Measurements from ENCODE around the gene FRZB. TPM values are rescaled to one million over a fixed set of nuclear protein-coding genes. Genes with fewer than 3 reads are reported as not detected.

FRZB gene, protein sequence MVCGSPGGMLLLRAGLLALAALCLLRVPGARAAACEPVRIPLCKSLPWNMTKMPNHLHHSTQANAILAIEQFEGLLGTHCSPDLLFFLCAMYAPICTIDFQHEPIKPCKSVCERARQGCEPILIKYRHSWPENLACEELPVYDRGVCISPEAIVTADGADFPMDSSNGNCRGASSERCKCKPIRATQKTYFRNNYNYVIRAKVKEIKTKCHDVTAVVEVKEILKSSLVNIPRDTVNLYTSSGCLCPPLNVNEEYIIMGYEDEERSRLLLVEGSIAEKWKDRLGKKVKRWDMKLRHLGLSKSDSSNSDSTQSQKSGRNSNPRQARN
- total RNA-seq = 42.5 TPM

DNA sequence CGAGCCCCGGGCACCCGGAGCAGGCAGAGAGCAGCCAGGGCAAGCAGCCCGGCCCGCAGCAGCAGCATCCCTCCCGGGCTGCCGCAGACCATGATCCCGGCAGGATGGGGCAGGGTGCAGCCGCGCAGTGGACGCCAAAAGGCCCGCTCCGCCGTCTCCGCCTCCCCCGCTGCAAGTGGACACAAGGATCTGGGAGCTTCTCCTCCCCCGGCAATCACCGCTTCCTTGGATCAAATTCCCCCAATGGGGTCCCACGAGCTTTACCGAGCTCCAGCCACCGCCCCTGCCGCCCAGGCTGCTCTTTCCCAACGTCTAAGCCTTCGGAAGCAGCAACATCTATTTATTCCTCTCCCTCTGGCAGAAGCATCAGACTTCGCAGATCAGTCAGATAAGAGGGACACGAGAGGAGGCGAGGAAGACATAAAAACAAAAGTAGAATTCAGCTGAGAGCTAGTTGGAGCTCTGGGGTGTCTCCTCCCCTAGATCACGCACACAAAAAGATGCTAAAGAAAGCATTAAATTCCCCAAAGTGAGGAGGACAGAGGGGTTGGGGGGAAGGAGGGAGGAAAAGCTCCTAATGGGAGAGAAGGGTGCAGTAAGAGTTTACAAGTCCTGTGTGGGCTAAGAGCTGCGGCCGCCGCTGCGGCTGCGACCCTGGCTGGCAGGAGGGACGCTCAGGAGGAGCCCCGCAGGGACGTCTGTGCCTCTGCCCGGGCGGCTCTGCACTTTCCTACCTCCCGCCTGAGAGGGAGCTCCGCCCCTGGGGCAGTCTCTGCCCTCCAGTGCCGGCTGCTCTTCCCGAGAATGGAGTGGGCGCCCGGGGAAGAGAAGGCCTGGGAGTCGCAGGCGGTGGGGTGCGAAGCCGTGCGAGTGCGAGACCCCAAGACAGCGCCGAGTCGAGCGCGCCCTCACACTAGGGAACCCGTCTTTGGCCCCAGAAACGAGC lies at the start of gene FRZB:
TSS of gene FRZB (minus strand) at position 177 of the 946 bp plus-strand sequence. CDS start at position 92, 85 bp downstream.
- H3K27ac ChIP-seq = peak within 1 kb of the TSS; percentile 78 to 83
- H3K9me3 ChIP-seq = no peaks in the 10 kb centered on the region
- intact Hi-C loops (cut with DNase I) = loop anchor here (2.0 to 5.0 kb wide), 3 partner anchors 20 to 86 kb away; no protein-coding TSS in a partner anchor
- H3K4me1 ChIP-seq = peaks cover 3 to 9% of the 10 kb centered on the region in 2 donors
- peak; percentile 15 to 89 for DNase-seq (ENCODE audit: low spot score in 2 of 2)
- H3K4me3 ChIP-seq = peak within 1 kb of the TSS; percentile 51 to 81
- TF ChIP-seq, protein P1, sequence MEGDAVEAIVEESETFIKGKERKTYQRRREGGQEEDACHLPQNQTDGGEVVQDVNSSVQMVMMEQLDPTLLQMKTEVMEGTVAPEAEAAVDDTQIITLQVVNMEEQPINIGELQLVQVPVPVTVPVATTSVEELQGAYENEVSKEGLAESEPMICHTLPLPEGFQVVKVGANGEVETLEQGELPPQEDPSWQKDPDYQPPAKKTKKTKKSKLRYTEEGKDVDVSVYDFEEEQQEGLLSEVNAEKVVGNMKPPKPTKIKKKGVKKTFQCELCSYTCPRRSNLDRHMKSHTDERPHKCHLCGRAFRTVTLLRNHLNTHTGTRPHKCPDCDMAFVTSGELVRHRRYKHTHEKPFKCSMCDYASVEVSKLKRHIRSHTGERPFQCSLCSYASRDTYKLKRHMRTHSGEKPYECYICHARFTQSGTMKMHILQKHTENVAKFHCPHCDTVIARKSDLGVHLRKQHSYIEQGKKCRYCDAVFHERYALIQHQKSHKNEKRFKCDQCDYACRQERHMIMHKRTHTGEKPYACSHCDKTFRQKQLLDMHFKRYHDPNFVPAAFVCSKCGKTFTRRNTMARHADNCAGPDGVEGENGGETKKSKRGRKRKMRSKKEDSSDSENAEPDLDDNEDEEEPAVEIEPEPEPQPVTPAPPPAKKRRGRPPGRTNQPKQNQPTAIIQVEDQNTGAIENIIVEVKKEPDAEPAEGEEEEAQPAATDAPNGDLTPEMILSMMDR (IDR thresholded peaks at IDR 0.05) = peak in 1 of 3 experiments; percentile 9
- no peaks in the 10 kb centered on the region for H3K36me3 ChIP-seq
- no peaks in the 10 kb centered on the region for H3K27me3 ChIP-seq

DNA sequence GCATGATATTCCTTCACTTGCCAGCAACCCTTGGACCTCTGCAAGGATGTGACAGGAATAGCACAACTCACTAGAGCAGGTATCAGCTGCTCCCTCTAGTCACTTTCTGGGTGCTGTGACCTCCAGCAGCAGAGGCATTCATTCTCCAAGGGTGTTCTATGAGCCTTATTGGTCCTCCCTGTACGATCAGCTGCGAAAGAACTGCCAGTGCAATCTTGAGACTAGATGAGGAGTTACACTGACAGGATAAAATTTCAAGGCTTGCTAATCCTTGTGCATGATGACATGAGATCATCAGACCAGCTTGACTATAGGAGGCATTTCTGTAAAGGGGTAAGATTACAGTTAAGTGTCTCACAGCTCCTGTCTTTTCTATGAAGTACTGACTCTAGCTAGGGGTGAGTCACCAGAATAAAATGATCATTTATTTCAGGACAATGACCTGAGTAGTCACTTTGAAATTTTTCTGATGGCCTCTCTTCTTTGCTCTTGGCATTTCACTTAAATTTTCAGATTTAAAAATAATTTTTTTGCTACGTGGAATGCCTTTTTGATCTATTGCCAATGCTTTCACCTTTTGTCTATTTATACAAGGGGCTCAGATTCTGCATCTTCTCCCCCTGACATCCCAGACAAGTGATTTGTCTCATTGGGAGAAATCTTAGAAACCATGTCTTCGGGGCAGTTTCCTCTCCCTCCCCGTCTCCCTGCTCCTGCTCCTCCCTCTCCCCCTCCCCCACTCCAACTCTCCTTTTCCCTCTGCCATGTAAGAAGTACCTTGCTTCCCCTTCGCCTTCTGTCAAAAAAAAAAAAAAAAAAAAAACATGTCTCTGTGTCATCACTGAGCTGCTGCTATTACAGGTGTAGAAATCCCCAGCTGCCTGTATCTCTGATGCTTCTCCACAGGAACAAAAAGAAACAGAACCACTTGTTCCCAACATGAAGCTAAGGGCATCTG lies 49.2 kb upstream of the FRZB start:
- Histone ChIP-seq H3K4me3 (no peak overlapping the region), H3K27ac (no peak overlapping the region), H3K27me3 (no peaks in the 10 kb centered on the region), H3K9me3 (no peaks in the 10 kb centered on the region), H3K4me1 (peaks cover 0 to 5% of the 10 kb centered on the region in 2 donors), H3K36me3 (peaks cover 5 to 31% of the 10 kb centered on the region in 2 donors)
- DNase-seq (ENCODE audit: low spot score in 2 of 2) = no peak
- TF ChIP-seq, protein P1 (IDR thresholded peaks at IDR 0.05) = no peak
- intact Hi-C loops (cut with DNase I) = no loop called here

DNA sequence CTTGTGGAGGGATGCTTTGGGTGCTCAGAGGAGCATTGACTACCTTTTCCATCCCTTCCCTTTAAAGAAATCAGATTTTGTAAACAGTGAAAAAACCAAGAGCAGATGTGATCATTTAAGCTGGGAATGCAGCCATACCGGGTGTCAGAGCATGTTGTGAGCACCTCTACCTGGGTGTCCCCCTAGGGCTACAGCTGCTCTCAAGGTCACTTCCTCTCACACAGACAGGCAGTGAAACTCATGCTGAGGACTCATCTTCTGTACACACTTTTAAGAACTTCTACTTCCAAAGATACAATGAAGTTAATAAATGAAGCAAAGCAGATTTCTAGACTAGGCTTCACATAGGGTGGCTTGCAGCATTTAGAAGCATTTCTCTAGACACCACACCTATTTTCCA lies 48.4 kb upstream of the FRZB start:
- no peak overlapping the region for H3K4me3 ChIP-seq
- peaks cover 0 to 5% of the 10 kb centered on the region in 2 donors for H3K4me1 ChIP-seq
- peaks cover 9 to 31% of the 10 kb centered on the region in 2 donors for H3K36me3 ChIP-seq
- TF ChIP-seq, protein P1 (IDR thresholded peaks at IDR 0.05) = no peak
- no peaks in the 10 kb centered on the region for H3K9me3 ChIP-seq
- intact Hi-C loops (cut with DNase I) = no loop called here
- no peak for DNase-seq (ENCODE audit: low spot score in 2 of 2)
- no peak overlapping the region for H3K27ac ChIP-seq
- H3K27me3 ChIP-seq = no peaks in the 10 kb centered on the region

DNA sequence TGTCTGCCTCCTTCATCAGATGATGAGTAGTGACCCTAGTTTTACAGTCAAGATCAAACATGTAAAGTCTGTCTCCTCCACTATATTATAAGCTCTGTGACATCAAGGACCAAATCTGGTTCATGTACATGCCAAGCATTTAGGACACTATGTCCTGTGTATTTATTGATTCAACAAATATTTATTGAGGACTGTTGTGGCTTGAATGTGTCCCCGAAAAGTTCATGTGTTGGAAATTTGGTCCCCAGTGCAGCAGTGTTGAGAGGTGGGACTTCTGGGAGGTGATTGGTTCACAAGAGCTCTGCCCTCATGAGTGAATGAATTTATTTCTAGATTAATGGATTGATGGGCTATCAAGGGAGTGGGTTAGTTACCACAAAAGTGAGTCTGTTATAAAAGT lies 46.6 kb upstream of the FRZB start:
- no peak for DNase-seq (ENCODE audit: low spot score in 2 of 2)
- Histone ChIP-seq H3K27me3 (no peaks in the 10 kb centered on the region), H3K4me3 (no peak overlapping the region), H3K27ac (no peak overlapping the region), H3K9me3 (no peaks in the 10 kb centered on the region), H3K4me1 (peaks cover 0 to 5% of the 10 kb centered on the region in 2 donors), H3K36me3 (peaks cover 9 to 37% of the 10 kb centered on the region in 2 donors)
- intact Hi-C loops (cut with DNase I) = no loop called here
- TF ChIP-seq, protein P1 (IDR thresholded peaks at IDR 0.05) = no peak

DNA sequence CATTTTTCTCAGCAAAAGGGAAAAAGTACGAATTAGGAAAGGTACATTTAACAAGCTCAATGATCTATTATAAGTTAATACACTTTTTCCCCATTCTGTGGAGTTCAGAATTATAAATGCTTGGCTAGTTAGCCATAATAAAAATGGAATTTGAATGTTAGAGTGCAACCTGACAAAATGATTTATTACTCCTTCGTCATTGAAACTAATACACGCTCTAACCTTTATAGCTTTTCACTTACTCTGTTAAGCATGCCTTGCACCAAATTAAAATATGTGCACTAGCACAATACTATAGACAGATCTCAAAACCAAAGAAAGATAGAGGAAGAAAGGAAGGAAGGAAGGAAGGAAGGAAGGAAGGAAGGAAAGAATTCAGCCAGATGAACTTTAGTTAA lies 46.1 kb upstream of the FRZB start:
- TF ChIP-seq, protein P1 (IDR thresholded peaks at IDR 0.05) = no peak
- no peak overlapping the region for H3K27ac ChIP-seq
- H3K4me1 ChIP-seq = peaks cover 0 to 5% of the 10 kb centered on the region in 2 donors

More for the DNA sequence above, 46.1 kb upstream of the FRZB start:
- no peaks in the 10 kb centered on the region for H3K9me3 ChIP-seq
- H3K27me3 ChIP-seq = no peaks in the 10 kb centered on the region
- H3K36me3 ChIP-seq = peaks cover 9 to 37% of the 10 kb centered on the region in 2 donors
- no peak overlapping the region for H3K4me3 ChIP-seq
- intact Hi-C loops (cut with DNase I) = no loop called here
- no peak for DNase-seq (ENCODE audit: low spot score in 2 of 2)

Data from ascending aorta (tissue), 2 donors.